OCI-M2 (cell line): ENCODE data around the gene SASH1.
"Not testable (repeated sequence)": the region's sequence is repeated elsewhere in the genome, so short reads cannot be mapped to it uniquely, and the experiment has no call there.

ENCODE experiments used
- DNase-seq: peaks from one replicate; lab custom pipeline; 2025; ENCODE audit not compliant: unreplicated experiment; lab: John Stamatoyannopoulos, UW

The SASH1 gene

GRCh38 chr6:148328876-148329555 lies 13.6 kb upstream of the SASH1 start:
- no peak for DNase-seq

GRCh38 chr6:148329596-148330381 lies 12.8 kb upstream of the SASH1 start:
- no peak for DNase-seq

DNA sequence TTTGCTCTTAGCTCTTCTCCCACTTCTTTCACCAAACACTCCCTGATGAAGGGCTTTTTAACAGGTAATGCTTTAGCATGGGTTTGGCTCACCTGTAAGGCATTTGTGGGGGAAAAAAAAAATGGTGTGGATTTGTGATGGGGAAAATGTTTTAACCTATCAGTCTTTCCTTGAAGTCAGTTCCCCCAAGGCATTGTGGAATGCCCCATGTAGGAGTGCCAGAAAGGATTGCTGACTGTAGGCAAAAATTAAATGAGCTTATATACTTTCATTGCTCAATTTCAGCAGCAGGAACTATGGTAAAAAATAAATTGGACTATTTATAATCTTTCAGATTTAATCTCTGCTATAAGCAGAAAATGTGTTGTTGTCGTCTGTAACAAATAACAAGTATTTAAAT lies 10.6 kb upstream of the SASH1 start:
- no peak for DNase-seq

DNA sequence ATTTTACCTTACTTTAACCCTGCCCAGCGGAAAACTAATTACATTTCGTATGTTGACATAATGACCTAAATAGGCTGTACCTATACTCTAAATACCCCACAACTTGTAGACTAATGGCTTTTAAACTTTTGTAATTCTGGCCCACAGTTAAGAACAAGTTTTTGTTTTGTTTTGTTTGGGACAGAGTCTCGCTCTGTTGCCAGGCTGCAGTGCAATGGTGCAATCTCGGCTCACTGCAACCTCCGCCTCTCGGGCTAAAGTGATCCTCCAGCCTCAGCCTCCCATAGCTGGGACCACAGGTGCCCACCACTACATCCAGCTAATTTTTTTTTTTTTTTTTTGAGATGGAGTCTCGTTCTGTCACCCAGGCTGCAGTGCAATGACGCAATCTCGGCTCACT lies 5.7 kb upstream of the SASH1 start:
- DNase-seq = no peak

GRCh38 chr6:148339766-148340165 lies 2.9 kb upstream of the SASH1 start:
- no peak for DNase-seq

DNA sequence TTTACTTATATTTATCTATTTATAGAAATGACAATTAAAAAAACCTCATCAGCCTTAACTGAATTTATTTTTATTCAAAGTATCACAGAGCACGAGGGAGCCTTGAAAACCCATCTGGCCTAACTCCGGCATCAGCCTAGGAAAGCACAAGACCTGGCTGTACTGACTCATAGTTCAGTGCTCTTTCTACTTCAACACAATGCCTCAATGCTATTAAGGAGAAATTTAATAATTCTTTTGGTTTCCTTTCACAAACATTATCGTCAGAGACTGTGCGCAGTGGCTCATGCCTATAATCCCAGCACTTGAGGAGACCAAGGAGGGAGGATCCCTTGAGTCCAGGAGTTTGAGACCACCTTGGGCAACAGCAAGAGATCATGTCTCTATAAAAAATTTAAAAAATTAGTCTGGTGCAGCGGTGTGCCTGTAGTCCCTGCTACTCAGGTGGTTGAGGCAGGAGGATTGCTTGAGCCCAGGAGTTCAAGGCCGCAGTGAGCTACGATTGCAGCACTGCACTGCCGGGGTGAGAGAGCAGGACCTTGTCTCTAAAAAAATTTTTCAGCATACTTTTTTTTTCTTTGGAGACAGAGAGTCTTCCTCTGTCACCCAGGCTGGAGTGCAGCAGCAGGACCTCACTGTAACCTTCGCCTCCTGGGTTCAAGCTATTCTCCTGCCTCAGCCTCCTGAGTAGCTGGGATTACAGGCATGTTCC lies 1.9 kb upstream of the SASH1 start:
- DNase-seq = no peak

- DNase-seq = no peak
Observed at GRCh38 chr6:148342100-148342349, 613 bp upstream of the SASH1 start.

DNA sequence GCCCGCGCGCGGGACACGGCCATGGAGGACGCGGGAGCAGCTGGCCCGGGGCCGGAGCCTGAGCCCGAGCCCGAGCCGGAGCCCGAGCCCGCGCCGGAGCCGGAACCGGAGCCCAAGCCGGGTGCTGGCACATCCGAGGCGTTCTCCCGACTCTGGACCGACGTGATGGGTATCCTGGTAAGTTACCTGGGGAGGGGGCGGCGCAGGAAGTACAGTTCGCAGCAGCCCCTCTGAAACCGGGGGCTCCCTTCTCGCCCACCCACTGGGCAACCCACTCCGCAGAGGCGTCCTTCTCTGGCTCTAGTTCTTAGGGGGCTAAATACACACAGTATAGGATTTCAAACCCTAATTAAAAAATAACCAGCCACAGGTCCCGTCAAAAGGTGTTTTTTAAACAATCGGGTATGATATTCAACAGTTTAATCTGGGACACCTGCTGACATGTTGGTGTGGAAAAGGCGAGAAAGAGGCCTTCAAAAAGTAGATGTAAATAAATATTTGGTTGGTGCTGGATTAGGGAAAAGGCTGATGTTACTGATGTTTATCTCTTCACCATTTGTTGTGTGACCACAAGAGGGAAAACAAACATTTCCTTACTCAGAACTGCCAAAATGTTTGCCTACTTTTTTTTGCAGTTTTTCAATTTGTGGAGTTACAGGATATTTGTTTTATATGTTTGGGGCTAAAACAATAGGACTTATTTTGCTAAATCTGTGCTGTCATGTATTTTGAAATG lies 577 bp downstream of the SASH1 start:
- DNase-seq = no peak

GRCh38 chr6:148345176-148345575 lies 2.5 kb downstream of the SASH1 start:
- no peak for DNase-seq

DNA sequence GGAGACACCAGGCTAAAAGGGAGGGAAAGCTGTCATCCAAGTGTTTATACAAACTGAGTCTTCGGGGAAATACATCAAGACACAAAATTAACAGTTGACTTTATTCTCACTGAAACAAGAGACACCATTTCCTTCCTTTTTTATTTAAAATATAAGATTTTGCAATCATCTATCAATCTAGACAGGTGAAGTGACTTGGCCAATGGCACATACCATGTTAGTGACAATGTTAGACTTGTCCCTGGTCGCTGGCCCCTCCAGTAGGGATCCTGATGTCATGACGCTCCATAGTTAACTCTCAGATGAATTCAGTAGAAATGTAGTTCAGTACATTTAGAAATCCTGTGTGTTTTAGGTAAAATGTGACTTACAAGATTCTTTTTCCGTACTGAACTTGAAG lies 2.9 kb downstream of the SASH1 start:
- DNase-seq = no peak

GRCh38 chr6:148346681-148347440 lies 4.2 kb downstream of the SASH1 start:
- no peak for DNase-seq

DNA sequence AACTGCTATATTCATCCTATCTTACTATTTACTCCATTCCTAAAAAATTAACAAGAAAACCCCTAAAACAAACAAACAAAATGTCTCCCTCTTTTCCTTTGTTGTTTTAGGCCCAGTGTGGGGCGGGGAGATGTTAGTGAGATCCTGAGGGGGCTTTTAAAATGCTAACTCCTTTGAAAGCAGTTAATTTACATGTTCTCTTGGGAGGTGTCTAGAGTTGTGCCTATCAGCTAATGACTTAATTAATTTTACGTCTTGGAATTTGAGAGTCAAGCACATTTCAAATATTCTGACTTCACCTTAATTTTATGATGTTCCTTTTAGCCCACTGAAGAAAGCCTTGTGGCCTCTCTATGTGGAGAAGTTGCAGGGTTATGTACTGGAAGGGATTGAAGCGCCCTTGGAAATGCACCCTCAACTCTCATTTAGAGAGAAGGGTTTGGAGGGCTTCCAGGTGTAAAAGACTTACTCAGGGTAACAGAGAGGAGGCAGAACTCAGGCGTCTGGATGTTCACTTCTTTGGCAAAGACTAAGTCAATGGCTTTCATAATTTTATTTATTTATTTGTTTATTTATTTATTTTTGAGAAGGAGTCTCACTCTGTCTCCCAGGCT lies 4.9 kb downstream of the SASH1 start:
- DNase-seq = no peak

GRCh38 chr6:148348335-148348734 lies 5.7 kb downstream of the SASH1 start:
- DNase-seq = no peak

GRCh38 chr6:148348778-148349177 lies 6.1 kb downstream of the SASH1 start:
- DNase-seq = no peak

- no peak for DNase-seq
Observed at GRCh38 chr6:148349466-148349865, 6.8 kb downstream of the SASH1 start.

DNA sequence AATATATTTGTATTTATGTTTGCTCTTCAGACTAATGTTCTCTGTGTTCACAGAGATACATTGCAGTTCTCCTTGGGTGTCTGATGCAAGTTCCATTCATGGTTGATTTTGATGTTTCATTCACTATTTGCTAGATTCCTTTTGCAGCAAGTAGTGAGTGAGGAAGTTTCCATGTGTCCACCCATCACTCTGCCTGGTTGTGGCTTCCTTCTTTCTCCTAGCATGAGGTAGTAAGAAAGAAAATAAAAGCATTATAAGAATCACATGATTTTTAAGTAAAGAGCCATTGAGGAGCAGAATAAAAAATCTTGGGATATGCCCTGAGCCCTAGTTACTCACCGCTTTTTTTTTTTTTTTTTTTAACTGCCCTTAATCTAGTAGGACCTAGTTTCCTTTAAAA lies 8.7 kb downstream of the SASH1 start:
- no peak for DNase-seq

DNA sequence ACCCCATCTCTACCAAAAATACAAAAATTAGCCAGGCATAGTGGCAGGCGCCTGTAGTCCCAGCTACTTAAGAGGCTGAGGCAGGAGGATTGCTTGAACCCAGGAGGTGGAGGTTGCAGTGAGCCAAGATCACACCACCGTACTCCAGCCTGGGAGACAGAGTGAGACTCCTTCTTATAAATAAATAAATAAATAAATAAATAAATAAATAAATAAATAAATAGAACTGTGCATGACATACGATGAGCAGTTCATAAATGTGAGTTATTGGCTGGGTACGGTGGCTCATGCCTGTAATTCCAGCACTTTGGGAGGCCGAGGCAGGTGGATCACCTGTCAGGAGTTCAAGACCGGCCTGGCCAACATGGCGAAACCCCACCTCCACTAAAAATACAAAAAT lies 9.8 kb downstream of the SASH1 start:
- not testable (repeated sequence) for DNase-seq

GRCh38 chr6:148358196-148358785 lies 15.7 kb downstream of the SASH1 start:
- DNase-seq = no peak

DNA sequence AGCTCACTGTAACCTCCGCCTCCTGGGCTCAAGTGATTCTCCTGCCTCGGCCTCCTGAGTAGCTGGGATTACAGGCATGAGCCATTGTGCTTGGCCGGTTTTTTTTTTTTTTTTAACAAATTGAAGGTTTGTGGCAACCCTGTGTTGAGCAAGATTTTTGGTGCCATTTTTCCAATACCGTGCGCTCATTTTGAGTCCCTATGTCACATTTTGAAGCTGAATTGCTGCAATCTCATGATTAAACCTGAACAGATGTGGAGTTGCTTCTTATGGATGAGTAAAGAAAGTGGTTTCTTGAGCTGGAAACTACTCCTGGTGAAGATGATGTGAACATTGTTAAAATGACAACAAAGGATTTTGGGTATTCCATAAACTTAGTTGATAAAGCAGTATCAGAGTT lies 16.6 kb downstream of the SASH1 start:
- DNase-seq = no peak
